Lung (tissue), 12 donors: Measurements from ENCODE around the gene PPOX. TPM values are rescaled to one million over a fixed set of nuclear protein-coding genes. Genes with fewer than 3 reads are reported as not detected.
A peak's percentile ranks its signal among the peaks of the same experiment; 100 is the strongest.

Source experiments
- ATAC-seq: fragments of 200-7000 bp; cut with Tn5 transposase; one replicate; pipeline ENCODE4 v1.9.1; 2020; ENCODE audit warnings: moderate number of reproducible peaks; ENCODE audit not compliant: insufficient read depth, low FRiP score
- DNase-seq, 3 donors: peaks; one replicate each; pipeline ENCODE4 v3.0.0-alpha.2; 2013 to 2017
- H3K27ac ChIP-seq, 2 donors: one replicate each; pipeline ENCODE4 v1.5.1; 2013; ENCODE audit warnings: mild to moderate bottlenecking in 2 of 2, moderate library complexity in 2 of 2, control low read depth in 1 of 2, inconsistent platforms in 1 of 2, low read depth in 1 of 2, low read length in 1 of 2
- H3K27me3 ChIP-seq, 3 donors: one replicate each; pipeline ENCODE4 v1.5.1; 2013; ENCODE audit warnings: low read length in 2 of 3; ENCODE audit not compliant: control insufficient read depth in 3 of 3, insufficient read depth in 3 of 3
- H3K36me3 ChIP-seq, 4 donors: one replicate each; pipeline ENCODE4 v1.5.1; 2013; ENCODE audit warnings: low read length in 4 of 4, mild to moderate bottlenecking in 1 of 4, moderate library complexity in 1 of 4; ENCODE audit not compliant: control insufficient read depth in 4 of 4, insufficient read depth in 4 of 4
- H3K4me1 ChIP-seq, 5 donors: one replicate each; pipeline ENCODE4 v1.5.1; 2013; ENCODE audit warnings: low read length in 5 of 5, mild to moderate bottlenecking in 2 of 5, moderate library complexity in 1 of 5; ENCODE audit not compliant: control insufficient read depth in 5 of 5, insufficient read depth in 5 of 5
- H3K4me3 ChIP-seq: one replicate; pipeline ENCODE4 v1.5.1; 2013; ENCODE audit warnings: mild to moderate bottlenecking, control low read depth, moderate library complexity
- H3K9ac ChIP-seq, 2 donors: one replicate each; pipeline ENCODE4 v1.5.1; 2013; ENCODE audit warnings: low read length in 2 of 2, control low read depth in 1 of 2; ENCODE audit not compliant: insufficient read depth in 1 of 2
- H3K9me3 ChIP-seq, 4 donors: one replicate each; pipeline ENCODE4 v1.5.1; 2013; ENCODE audit warnings: low read length in 3 of 4, mild to moderate bottlenecking in 1 of 4, moderate library complexity in 1 of 4; ENCODE audit not compliant: control insufficient read depth in 4 of 4, insufficient read depth in 3 of 4
- CTCF ChIP-seq: IDR thresholded peaks from 2 replicates; pipeline ENCODE4 v1.5.1; 2012; ENCODE audit warnings: mild to moderate bottlenecking; ENCODE audit errors: control extremely low read depth, extremely low read depth
- WGBS, 2 donors: extraction: QIAGEN DNeasy Blood & Tissue Kit; methylation state at CpG; one replicate each; pipeline ENCODE4 v1.1.7; 2013; 5-methylcytosine and 5-hydroxymethylcytosine counted together
- polyA plus RNA-seq, 2 donors: library from polyadenylated mRNA; stranded (reverse); fragments of 200-250 nt; gene quantifications; one replicate each; pipeline ENCODE4 v1.2.1, GENCODE V29; 2013
- total RNA-seq, 2 donors: library from RNA; depleted of rRNA in 1 of 2; stranded (reverse); fragments of >200 nt in 1 of 2; gene quantifications; one replicate each; pipeline ENCODE4 v1.2.1, GENCODE V29; 2014 to 2021
- donor health status: control.
- donor health status: control.
- donor health status: Bipolar disorder and iron deficiency.
- donor health status: healthy.
- donor health status: DM: yes; HTN: yes; CAD: no.

PPOX gene
- total and polyA plus RNA-seq, 4 donors, result 14.8 to 34.1 (median 33.0) TPM

GRCh38 chr1:161200421-161200991, 34.3 kb downstream of the PPOX start:
- H3K9ac ChIP-seq, result peak overlapping the region in 1 of 2 donors; percentile 86
- ATAC-seq (no peak), DNase-seq (no peak)
- H3K27ac ChIP-seq, result peak overlapping the region; percentile 94 to 99
- no peaks in the 10 kb centered on the region for H3K9me3 ChIP-seq
- peaks cover 0 to 12% (median 5%) of the 10 kb centered on the region in 4 donors for H3K36me3 ChIP-seq
- H3K4me1 ChIP-seq, result peaks cover 6 to 69% (median 40%) of the 10 kb centered on the region in 5 donors
- H3K27me3 ChIP-seq, result no peaks in the 10 kb centered on the region
- 45 to 61% methylated on average over 5 of the region's 5 CpGs for WGBS, 2 donors
- H3K4me3 ChIP-seq, result no peak overlapping the region
- TF ChIP-seq CTCF, result no peak

- H3K4me1 ChIP-seq, result peaks cover 6 to 68% (median 40%) of the 10 kb centered on the region in 5 donors
- H3K36me3 ChIP-seq, result peaks cover 0 to 14% (median 7%) of the 10 kb centered on the region in 4 donors
- TF ChIP-seq CTCF, result no peak
- peak overlapping the region; percentile 94 to 99 for H3K27ac ChIP-seq
- DNase-seq, result peak in 1 of 3 donors; percentile 82
- no peaks in the 10 kb centered on the region for H3K9me3 ChIP-seq
- no peaks in the 10 kb centered on the region for H3K27me3 ChIP-seq
- H3K9ac ChIP-seq, result peak overlapping the region; percentile 6 to 86
- WGBS, 2 donors, result 50% methylated on average over 13 of the region's 13 CpGs
- H3K4me3 ChIP-seq, result no peak overlapping the region
- peak; percentile 27 for ATAC-seq
Measured at GRCh38 chr1:161200992-161201835, 35.0 kb downstream of the PPOX start.

GRCh38 chr1:161201836-161202712, 35.8 kb downstream of the PPOX start, which contains the start of gene NDUFS2:
TSS of gene NDUFS2 (plus strand) at chr1:161202367. CDS start at chr1:161202386, 19 bp downstream.
- Histone ChIP-seq H3K4me1 (peaks cover 9 to 62% (median 40%) of the 10 kb centered on the region in 5 donors), H3K4me3 (peak within 1 kb of the TSS; percentile 84)
- 2% methylated on average over 52 to 53 of the region's 53 CpGs for WGBS, 2 donors

More at GRCh38 chr1:161201836-161202712, 35.8 kb downstream of the PPOX start, which contains the start of gene NDUFS2:
- ATAC-seq, result peak; percentile 90
- H3K9me3 ChIP-seq, result no peaks in the 10 kb centered on the region
- peak; percentile 99 to 100 (median 100) for DNase-seq
- H3K36me3 ChIP-seq, result peaks cover 3 to 22% (median 14%) of the 10 kb centered on the region in 4 donors
- TF ChIP-seq CTCF, result no peak
- H3K27ac ChIP-seq, result peak within 1 kb of the TSS; percentile 94 to 99
- H3K9ac ChIP-seq, result peak within 1 kb of the TSS; percentile 78 to 89
- no peaks in the 10 kb centered on the region for H3K27me3 ChIP-seq
